Ovary (tissue), 9 donors: ENCODE data around the gene GALNT10. TPM values are rescaled to one million over a fixed set of nuclear protein-coding genes. Genes with fewer than 3 reads are reported as not detected.

Experiments used
- DNase-seq, 5 donors: peaks; one replicate each; pipeline ENCODE4 v3.0.0-alpha.2; 2019 to 2020
- H3K27ac ChIP-seq, 2 donors: fragments of 200-600 bp; one replicate each; pipeline versions ENCODE4 v1.5.1 to v1.8.0; 2019 to 2022
- H3K27me3 ChIP-seq: fragments of 200-600 bp; one replicate; pipeline ENCODE4 v1.8.0; 2022
- H3K36me3 ChIP-seq: fragments of 200-600 bp; sonication (generic); one replicate; pipeline ENCODE4 v1.5.1; 2019
- H3K4me1 ChIP-seq: one replicate; pipeline ENCODE4 v1.8.1; 2013; ENCODE audit warnings: mild to moderate bottlenecking, moderate library complexity; ENCODE audit not compliant: insufficient read depth
- H3K4me3 ChIP-seq: fragments of 200-600 bp; sonication (generic); one replicate; pipeline ENCODE4 v1.5.1; 2017
- H3K9me3 ChIP-seq, 2 donors: fragments of 200-600 bp in 1 of 2; sonication (generic) in 1 of 2; one replicate each; pipeline versions ENCODE4 v1.5.1 to v1.8.1; 2013 to 2019; ENCODE audit warnings: mild to moderate bottlenecking in 1 of 2, moderate library complexity in 1 of 2
- CTCF ChIP-seq, 3 donors: fragments of 450-650 bp in 2 of 3; fragments of 200-600 bp in 1 of 3; IDR thresholded peaks; one replicate each; pipeline versions ENCODE4 v1.5.1 to v1.8.0; 2016 to 2022; ENCODE audit warnings: antibody characterized with exemption in 3 of 3, mild to moderate bottlenecking in 1 of 3
- EP300 ChIP-seq: sonication (generic); formaldehyde crosslinking; IDR thresholded peaks from one replicate; pipeline ENCODE4 v1.6.1; 2017; ENCODE audit warnings: antibody characterized with exemption
- POLR2A ChIP-seq: fragments of 450-650 bp; IDR thresholded peaks from one replicate; pipeline ENCODE4 v1.6.1; 2017; ENCODE audit warnings: antibody characterized with exemption, mild to moderate bottlenecking, moderate library complexity
- WGBS, 3 donors: extraction: QIAGEN DNeasy Blood & Tissue Kit in 1 of 3; methylation state at CpG; one replicate each; pipeline versions ENCODE4 v1.1.5 to v1.1.7; 2013 to 2017; 5-methylcytosine and 5-hydroxymethylcytosine counted together
- intact Hi-C, 4 donors: fragments of 100-400 bp; cut with DNase I; formaldehyde crosslinking; loops; one replicate each; pipeline versions ENCODE4 v1.11.0 to v1.15.1; 2022 to 2023
- polyA plus RNA-seq, 2 donors: library from polyadenylated mRNA; stranded (reverse); fragments of 200-250 nt in 1 of 2; fragments of 350-450 nt in 1 of 2; fragmentation: Illumina TruSeq in 1 of 2; extraction: RNeasy Lipid Tissue Mini Kit (QIAGEN cat#74804) in 1 of 2; gene quantifications; one replicate each; pipeline ENCODE4 v1.2.3, GENCODE V29; 2013 to 2014
- total RNA-seq, 7 donors: library from RNA; depleted of rRNA in 2 of 7; stranded (reverse); fragments of >200 nt in 2 of 7; fragmentation: NEBNext Ultra II Directional in 3 of 7; extraction: Animal tissue kit (Norgen Biotek cat#: 25700) in 3 of 7; gene quantifications; one replicate each; pipeline versions ENCODE4 v1.1.0 to v1.2.4, GENCODE V29; 2016 to 2023
- donor health status: DM: no; HTN: no; CAD: no; lungs with moderate emphysema.
- donor health status: DM: no; HTN: no; CAD: no.
- donor health status: Bipolar disorder and iron deficiency.
- donor health status: DM: yes; HTN: yes; CAD: no.
- donor health status: DM: no; HTN: no; CAD: no.
- donor health status: DM: yes; HTN: yes; CAD: no.

The GALNT10 gene
- total and polyA plus RNA-seq, 9 donors = 34.5 to 206 (median 88.7) TPM

- no peak for TF ChIP-seq POLR2A
- no peak for TF ChIP-seq EP300
- no peak for TF ChIP-seq CTCF (IDR thresholded peaks at IDR 0.05)
- no peak for DNase-seq
- 72 to 75% (median 73%) methylated on average over 4 of the region's 4 CpGs for WGBS, 3 donors
- Histone ChIP-seq H3K27me3 (no peaks in the 10 kb centered on the region), H3K4me1 (peaks cover 6% of the 10 kb centered on the region), H3K9me3 (no peaks in the 10 kb centered on the region), H3K4me3 (no peak overlapping the region), H3K27ac (no peak overlapping the region), H3K36me3 (no peaks in the 10 kb centered on the region)
- intact Hi-C loops = no loop called here
Measured at GRCh38 chr5:154313360-154314017, 123.0 kb downstream of the GALNT10 start.

GRCh38 chr5:154315196-154315595 lies 124.7 kb downstream of the GALNT10 start:
- no peaks in the 10 kb centered on the region for H3K9me3 ChIP-seq
- 84 to 89% (median 87%) methylated on average over 3 of the region's 3 CpGs for WGBS, 3 donors
- intact Hi-C loops = no loop called here
- no peak overlapping the region for H3K4me3 ChIP-seq
- H3K36me3 ChIP-seq = no peaks in the 10 kb centered on the region
- no peak for DNase-seq
- no peak for TF ChIP-seq POLR2A
- no peak for TF ChIP-seq CTCF (IDR thresholded peaks at IDR 0.05)
- no peak for TF ChIP-seq EP300
- H3K27me3 ChIP-seq = no peaks in the 10 kb centered on the region
- no peak overlapping the region for H3K27ac ChIP-seq
- peaks cover 11% of the 10 kb centered on the region for H3K4me1 ChIP-seq

- intact Hi-C loops = no loop called here
- no peak overlapping the region for H3K27ac ChIP-seq
- H3K9me3 ChIP-seq = no peaks in the 10 kb centered on the region
- TF ChIP-seq POLR2A = no peak
- peaks cover 17% of the 10 kb centered on the region for H3K4me1 ChIP-seq
- no peaks in the 10 kb centered on the region for H3K36me3 ChIP-seq
- H3K27me3 ChIP-seq = no peaks in the 10 kb centered on the region
- H3K4me3 ChIP-seq = no peak overlapping the region
- DNase-seq = no peak
Measured at GRCh38 chr5:154315756-154316155, 125.2 kb downstream of the GALNT10 start.

- WGBS, 3 donors = 71 to 80% (median 73%) methylated on average over 6 of the region's 6 CpGs
- DNase-seq = no peak
- Histone ChIP-seq H3K27me3 (no peaks in the 10 kb centered on the region), H3K4me1 (peaks cover 21% of the 10 kb centered on the region), H3K36me3 (no peaks in the 10 kb centered on the region), H3K27ac (no peak overlapping the region), H3K9me3 (no peaks in the 10 kb centered on the region), H3K4me3 (no peak overlapping the region)
- TF ChIP-seq EP300 = no peak
- no peak for TF ChIP-seq POLR2A
- no peak for TF ChIP-seq CTCF (IDR thresholded peaks at IDR 0.05)
- intact Hi-C loops = no loop called here
Measured at GRCh38 chr5:154316223-154316935, 125.8 kb downstream of the GALNT10 start.

- Histone ChIP-seq H3K27me3 (no peaks in the 10 kb centered on the region), H3K9me3 (no peaks in the 10 kb centered on the region), H3K4me3 (no peak overlapping the region), H3K27ac (no peak overlapping the region), H3K4me1 (peaks cover 26% of the 10 kb centered on the region), H3K36me3 (no peaks in the 10 kb centered on the region)
- 89 to 94% (median 92%) methylated on average over 3 of the region's 3 CpGs for WGBS, 3 donors
- DNase-seq = no peak
- TF ChIP-seq CTCF (IDR thresholded peaks at IDR 0.05) (no peak), EP300 (no peak)
- intact Hi-C loops = no loop called here
Measured at GRCh38 chr5:154317916-154318315, 127.4 kb downstream of the GALNT10 start.
